DMS 273 (cell line): ENCODE measurements around the gene BTNL3.

ENCODE experiments used
- DNase-seq: peaks from one replicate; lab custom pipeline; 2025; ENCODE audit not compliant: unreplicated experiment; lab: John Stamatoyannopoulos, UW

Gene BTNL3

GRCh38 chr5:181020688-181021087 lies 32.0 kb downstream of the BTNL3 start:
- DNase-seq, result no peak

DNA sequence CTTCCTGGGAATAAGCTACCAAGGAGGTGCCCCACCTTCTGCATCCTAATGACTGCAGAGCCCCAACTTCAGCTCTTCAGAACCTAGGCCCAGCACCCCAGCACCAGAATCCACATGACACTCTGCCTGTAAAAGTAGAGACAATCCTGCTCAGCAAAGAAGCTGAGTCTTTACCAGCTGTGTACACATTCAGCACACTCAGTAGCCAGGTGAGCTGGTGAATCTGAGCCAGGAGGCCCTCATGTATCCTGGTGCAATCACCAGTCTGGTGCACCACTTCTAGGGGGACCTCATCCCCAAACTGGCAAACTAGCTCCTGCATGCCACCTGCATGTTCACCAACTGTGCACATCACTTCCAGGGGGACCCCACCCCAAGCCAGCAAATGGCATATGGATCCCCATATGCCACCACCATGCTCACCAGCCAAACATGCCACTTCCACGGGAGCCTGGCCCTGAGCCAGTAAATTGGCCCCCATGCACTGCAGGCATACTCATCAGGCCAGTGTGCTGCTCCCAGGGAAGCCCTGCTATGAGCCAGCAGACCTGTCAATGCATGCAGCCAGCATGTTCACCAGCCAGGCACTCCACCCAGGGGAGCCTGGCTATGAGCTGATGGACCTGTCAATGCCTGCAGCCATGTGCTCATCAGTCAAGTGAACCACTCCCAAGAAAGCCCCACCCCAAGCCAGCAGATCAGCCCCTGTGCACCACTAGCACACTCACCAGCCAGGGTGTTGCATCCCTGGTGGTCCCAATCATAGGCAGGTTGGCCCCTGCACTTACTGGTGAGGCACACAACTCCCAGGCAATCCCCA lies 35.8 kb downstream of the BTNL3 start:
- peak; percentile 54 for DNase-seq

DNA sequence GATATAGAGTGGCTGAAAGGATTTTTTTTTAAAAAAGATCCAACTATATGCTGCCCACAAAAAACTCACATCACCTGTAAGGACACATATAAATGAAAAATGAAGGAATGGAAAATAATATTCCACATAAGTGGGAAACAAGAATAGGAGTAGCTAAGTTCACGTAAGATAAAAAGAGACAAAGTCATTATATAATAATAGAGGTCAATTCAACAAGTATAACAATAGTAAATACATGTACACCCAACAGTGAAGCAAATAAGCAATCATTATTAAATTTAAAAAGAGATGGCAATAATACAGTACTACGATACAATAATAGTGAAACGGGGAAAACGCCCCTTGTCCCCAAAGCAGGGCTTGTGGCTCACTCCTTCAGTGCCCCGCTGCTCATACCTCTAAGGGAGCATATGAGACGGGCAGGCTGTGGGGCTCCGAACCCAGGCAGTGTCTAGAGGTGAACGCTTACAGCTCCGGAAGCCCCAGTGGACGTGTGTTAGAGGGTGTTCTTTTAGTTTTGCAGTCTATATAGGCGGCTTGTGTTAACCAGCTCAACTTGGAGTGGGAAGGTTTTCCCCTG lies 38.9 kb downstream of the BTNL3 start:
- DNase-seq, result no peak

- DNase-seq, result no peak
These were observed 39.6 kb downstream of the BTNL3 start for GRCh38 chr5:181028032-181028819.

- no peak for DNase-seq
These were observed 43.1 kb downstream of the BTNL3 start for GRCh38 chr5:181031716-181032115.

DNA sequence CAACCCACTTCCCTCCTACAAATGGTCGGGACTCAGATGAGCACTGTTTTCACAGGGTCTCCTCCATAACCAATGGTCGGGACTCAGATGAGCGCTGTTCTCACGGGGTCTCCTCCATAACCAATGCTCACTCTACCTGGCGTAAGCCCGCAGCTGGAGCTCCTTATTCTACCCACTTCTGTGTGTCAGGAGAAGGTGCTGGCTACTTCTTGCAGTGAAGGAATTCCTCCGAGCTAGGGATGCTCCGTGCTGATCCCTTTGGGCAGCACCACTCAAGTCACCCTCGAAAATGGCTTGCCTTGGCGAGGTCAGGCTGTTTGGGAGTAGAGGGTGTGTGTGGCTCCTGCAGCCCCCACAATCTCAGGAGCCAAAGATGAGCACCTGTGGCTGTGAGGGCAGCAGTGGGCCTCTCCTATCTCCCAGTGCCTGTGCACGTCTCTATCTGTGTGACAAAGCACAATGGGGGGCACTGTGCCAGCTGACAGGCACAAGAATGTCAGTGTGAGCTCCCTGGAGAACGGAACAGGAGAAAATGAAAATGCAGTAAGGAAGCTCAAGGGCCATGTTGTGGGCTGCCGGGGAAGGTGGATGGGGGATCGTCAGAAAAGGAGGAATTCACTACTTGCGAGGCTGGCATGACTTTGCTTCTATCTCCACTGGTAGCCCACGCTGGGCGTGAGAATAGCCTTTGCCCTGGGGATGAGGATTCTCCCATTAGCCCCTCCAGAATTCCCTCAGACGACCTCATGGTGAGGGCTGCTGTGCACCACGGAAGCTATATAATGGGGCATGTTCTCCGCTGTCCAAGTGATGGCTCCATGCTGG lies 47.6 kb downstream of the BTNL3 start:
- no peak for DNase-seq

DNA sequence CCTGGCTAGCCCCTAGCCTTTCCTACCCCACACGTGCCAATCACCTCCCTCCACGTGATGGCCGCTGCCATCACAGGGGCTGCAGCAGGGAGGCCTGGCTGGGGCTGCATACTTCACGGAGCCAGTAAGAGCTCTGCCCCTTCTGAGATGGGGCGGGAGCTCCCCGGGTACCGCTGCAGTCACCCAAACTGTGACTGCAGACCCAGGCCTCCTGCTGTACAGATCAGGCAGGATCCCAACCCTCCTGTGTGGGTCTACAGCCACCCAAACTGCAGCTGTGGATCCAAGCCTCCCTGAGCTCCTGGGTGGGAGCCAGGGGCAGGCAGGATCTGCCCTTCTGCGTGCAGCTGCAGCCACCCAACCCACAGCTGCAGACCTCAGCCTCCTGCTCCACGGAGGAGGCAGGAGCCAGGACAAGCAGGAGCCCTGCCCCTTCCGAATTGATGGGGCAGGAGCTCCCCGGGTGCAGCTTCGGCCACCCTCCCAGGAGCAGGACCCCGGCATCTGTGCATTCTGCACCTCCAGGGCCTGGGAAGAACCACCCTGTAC lies 48.2 kb downstream of the BTNL3 start:
- no peak for DNase-seq

GRCh38 chr5:181037365-181037861 lies 48.8 kb downstream of the BTNL3 start:
- peak; percentile 23 for DNase-seq

DNA sequence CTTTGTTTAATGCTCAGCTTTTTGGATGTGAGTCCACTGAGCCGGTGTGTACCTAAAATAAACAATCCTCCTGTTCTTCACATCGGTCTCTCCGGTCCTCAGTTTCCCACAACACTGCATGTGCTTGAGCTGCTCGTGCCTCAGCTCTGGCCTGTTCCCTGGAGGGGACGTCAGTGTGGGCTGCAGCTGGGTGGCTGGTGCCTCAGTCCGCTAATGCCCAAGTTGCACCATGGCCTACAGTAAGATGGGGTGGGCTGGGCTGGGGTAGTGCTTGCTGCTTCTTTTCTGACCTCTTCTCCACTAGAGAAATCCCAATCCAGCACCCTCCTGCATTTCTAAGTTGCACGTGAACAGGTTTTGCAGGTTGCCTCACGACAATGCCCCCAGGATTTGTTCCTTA lies 50.8 kb downstream of the BTNL3 start:
- DNase-seq, result no peak

- DNase-seq, result no peak
These were observed 51.4 kb downstream of the BTNL3 start, which contains the start of gene BTNL9 for GRCh38 chr5:181039931-181040630. Gene BTNL9, plus strand, starts transcription at chr5:181040266. Its CDS starts 5,224 bp downstream, at chr5:181045490.

GRCh38 chr5:181040631-181040945 lies 51.9 kb downstream of the BTNL3 start:
- no peak for DNase-seq

DNA sequence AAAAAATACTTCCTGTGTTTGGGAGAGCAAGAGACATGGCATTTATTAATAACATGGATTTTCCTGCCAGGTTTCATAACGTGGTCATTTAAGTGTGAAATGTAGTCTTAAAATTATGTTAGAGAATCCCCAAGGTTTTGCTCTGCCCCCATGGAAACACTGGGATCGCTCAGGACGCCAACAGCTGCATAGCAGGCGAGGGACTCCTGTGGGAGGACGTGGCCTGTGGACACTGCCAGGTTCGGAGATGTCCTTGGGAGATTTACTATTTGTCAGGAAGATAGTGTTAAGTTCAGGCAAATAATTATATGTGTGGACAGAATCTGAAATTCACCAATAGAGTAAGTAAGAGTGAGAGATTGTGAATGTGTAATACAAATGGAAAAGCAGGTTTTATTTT lies 52.4 kb downstream of the BTNL3 start:
- no peak for DNase-seq

GRCh38 chr5:181042036-181042713 lies 53.5 kb downstream of the BTNL3 start:
- no peak for DNase-seq

GRCh38 chr5:181042722-181043121 lies 54.1 kb downstream of the BTNL3 start:
- DNase-seq, result no peak

DNA sequence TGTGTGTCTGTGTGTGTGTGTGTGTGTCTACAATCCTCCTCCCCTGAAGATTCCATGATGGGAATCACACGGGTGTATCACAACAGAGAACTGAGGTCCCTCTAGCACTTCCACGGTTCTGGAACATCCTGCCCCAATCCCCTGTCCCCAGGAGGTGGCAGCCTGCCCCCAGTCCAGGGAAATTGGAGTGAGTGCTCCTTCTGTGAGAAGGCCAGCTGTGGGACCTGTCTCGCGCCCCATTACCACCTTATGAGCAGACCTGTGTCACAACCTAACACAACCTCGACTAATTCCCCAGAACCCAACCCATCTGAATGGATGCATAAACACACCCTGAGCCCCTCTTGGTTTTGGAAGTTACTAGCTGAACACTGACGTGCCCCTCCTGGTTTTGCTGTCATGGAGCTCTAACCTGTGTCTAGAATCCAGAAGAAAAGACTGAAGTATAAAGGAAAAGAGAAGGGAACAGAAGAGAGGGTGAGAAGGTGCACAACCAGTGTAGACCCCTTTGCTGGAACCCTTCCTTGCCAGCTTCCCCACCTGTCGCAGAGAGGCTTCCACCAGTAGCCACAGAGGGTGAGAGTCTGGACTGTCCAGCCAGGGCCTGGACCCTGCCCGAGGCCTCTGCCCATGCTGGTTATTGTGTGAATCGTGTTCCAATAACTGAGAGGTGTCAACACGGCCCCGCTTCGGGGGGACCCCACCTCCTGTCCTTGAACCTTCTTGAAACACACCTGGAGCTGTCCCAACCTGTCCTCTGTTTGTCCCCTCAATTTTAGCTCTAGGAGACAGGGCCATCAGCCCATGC lies 54.8 kb downstream of the BTNL3 start:
- DNase-seq, result peak; percentile 66

DNA sequence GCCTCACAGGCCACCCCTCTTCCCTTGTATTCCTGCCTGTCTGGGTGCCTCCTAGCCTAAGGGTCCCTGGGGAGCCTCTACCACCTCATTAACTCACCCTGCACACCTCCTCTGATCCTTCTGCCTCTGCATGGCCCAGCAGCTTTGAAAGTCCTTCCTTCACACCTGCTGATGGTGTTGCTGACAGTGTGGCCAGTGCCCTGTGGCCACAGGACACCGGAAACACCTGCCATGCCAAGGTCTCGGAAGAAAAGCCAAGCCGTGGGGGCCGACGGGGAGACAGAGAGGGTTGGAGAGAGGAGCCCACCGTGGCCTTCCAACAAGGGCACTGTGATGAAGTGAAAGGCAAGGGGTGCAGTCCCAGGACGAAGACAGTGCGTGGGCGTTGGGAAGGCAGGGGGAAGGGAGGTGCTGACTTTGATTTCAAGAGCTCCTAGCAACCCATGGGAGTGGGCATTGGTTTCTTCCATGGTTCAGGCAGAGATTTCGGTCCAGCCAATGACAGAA lies 55.5 kb downstream of the BTNL3 start:
- DNase-seq, result no peak

DNA sequence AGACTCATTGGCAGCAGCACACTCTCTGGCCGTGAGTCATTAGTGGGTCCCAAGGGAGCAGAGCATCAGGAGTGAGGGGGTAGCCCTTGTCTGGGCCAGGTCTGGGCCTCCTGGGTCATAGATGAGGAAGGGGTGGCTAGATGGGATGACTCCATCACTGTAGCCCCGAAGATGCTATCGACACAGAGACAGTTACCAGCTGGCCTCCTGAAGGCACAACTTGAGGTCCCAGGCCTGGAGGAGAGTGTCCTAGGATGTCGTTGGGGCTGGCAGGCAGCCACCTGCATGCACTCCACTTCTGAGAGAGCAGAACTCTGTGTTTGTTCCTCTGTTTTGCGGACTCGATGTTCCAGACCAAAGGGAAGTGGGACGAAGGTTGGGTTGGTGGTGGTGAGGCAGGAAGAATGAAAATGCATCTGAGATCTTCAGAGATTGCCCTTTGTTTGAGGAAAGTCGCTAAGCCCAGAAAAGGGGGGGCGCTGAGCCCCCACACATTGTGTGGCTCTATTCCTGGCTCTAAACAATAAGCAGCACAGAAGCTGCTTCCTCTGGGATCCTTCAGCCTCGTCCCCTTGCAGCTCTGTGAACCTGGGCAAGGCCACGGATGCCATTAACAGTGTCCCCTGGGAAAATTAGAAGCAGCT lies 56.1 kb downstream of the BTNL3 start:
- DNase-seq, result peak; percentile 31

GRCh38 chr5:181045316-181045715 lies 56.7 kb downstream of the BTNL3 start:
- DNase-seq, result peak; percentile 28
